IPS-18c (cell line): ENCODE measurements around the gene NCL.
"Not testable (repeated sequence)": the region's sequence is repeated elsewhere in the genome, so short reads cannot be mapped to it uniquely, and the experiment has no call there.

Source experiments
- H3K4me3 ChIP-seq: 2 replicates; pipeline ENCODE4 v1.7.0; 2013; ENCODE audit warnings: low read depth, mild to moderate bottlenecking, low read length, moderate library complexity; ENCODE audit not compliant: insufficient read depth
- H3K9me3 ChIP-seq: one replicate; pipeline ENCODE4 v1.6.1; 2013; ENCODE audit warnings: mild to moderate bottlenecking, low read length, moderate library complexity; ENCODE audit not compliant: control insufficient read depth, insufficient read depth

NCL gene

GRCh38 chr2:231472816-231473215 is 8.5 kb upstream of the NCL start:
- Histone ChIP-seq H3K4me3 (no peak overlapping the region), H3K9me3 (no peaks in the 10 kb centered on the region)

DNA sequence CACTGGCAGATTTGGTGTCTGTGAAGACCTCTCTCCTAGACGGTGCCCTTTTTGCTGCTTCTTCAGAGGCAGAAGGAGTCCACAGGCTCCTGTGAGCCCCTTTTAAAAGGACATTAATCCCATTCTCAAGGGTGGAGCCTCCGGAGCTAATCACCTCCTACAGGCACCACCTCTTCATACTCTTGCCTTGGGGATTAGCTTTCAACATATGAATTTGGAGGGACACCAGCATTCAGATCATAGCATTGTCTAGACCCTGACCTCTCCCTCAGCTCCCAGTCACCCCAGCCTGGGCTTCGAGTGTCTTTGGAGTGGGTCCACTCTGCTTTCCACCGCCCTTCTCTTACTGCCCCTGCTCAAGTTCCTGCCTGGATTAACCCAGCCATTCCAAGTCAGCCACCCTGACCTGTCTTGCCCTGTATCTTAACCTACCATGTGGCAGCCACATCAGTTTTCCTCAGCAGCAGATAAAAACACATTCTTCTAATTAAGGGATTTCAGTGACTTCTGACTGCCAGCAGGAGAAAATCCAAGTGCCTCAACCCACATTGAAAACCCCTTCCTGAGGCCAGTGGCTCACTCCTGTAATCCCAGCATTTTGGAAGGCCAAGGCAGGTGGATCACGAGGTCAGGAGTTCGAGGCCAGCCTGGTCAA is 6.1 kb upstream of the NCL start:
- Histone ChIP-seq H3K4me3 (no peak overlapping the region), H3K9me3 (no peaks in the 10 kb centered on the region)

DNA sequence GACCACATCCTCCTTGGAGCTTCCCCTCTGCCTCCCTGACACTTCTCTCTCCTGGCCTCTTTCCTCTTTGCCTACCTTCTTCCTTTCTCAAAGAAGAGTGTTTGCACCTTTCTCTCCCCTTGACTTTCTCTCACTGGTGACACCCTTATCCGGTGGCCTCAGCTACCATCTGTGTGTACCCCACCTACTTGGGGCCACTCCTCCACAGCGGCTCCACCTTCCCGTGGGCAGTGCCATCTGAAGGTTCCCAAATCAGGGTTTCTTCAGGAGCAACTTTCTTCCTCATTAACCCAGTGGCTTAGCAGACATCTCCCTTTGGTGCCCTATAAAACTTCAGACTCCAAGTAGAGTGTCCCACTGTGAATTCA is 5.3 kb upstream of the NCL start:
- H3K4me3 ChIP-seq, result no peak overlapping the region
- no peaks in the 10 kb centered on the region for H3K9me3 ChIP-seq

- Histone ChIP-seq H3K9me3 (no peaks in the 10 kb centered on the region), H3K4me3 (no peak overlapping the region)
These were observed 3.6 kb upstream of the NCL start for GRCh38 chr2:231467613-231468530.

DNA sequence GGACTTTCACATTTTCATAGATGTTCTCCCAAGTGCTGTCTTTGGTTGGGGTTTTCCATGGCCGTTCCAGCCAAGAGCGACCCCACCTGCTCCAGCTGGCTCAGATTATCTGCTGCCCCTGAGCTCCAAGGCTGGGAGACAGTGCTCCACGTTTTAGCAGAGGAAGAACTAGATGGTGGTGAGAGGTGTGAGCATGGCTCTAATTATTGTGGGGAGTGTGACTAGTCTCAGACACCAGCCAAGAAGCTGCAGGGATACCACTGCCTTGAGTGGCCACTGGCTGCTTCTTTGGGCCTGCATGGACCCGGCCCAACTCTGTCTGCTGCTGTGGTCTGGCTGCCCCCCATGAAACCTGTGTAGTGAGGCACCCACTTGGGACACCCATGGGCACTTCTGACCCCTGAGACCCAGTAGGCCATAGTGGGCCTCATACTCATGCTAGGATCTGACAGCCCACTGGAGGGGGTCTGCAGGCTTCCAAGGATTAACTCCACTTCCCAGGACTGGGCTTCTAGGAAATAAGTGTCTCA is 2.8 kb upstream of the NCL start:
- H3K9me3 ChIP-seq, result no peaks in the 10 kb centered on the region

DNA sequence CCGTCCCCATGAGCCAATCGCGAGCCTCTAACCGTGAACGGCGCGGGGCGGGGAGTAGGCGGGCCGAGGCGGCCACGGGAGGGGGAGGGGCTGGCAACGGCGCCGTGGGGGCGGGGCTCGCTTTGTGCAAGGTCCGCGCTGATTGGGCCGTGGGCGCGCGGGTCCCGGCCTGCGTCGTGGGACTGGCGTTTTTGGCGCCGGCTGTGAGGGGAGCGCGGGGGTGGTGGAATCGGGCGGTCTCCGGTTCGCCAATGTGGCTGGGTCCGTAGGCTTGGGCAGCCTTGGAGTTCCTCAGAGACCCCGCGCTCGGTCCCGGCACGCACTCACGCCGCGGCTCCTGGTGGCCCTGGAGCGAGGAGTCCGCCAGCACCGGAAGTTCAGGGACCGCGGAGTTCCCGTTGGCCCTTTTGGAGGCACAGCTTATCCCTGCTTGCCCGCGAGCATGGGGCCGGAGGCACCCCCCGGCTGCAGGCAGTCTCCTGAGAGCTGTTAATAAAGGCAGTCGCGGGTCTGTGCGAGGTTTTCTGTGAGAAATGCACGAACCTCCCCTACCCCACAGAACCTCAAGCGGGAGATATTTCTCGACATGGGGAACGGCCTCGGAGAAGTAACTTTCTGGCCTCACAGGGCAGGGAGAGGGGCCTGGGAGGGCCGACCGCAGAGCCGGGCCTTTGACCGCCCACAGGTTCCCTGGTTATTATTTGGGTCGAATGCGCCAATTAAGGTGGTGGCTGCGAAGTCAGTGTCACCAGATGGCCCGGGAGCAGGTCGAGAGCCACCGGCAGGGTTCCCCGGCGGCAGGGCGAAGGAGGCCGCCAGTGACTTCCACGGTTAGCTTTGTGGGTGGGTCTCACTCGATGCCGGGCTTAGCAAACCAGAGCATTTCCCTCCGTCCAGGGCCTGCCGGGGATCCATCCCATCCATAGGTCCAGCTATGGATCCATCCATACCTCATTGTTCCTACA is 574 bp upstream of the NCL start:
- peak overlapping the region; percentile 100 for H3K4me3 ChIP-seq
- H3K9me3 ChIP-seq, result no peaks in the 10 kb centered on the region

More for the DNA sequence above, 2.8 kb upstream of the NCL start:
- H3K4me3 ChIP-seq, result no peak overlapping the region

GRCh38 chr2:231462729-231463465 is 1.4 kb downstream of the NCL start:
- Histone ChIP-seq H3K9me3 (no peaks in the 10 kb centered on the region), H3K4me3 (peak overlapping the region; percentile 100)

DNA sequence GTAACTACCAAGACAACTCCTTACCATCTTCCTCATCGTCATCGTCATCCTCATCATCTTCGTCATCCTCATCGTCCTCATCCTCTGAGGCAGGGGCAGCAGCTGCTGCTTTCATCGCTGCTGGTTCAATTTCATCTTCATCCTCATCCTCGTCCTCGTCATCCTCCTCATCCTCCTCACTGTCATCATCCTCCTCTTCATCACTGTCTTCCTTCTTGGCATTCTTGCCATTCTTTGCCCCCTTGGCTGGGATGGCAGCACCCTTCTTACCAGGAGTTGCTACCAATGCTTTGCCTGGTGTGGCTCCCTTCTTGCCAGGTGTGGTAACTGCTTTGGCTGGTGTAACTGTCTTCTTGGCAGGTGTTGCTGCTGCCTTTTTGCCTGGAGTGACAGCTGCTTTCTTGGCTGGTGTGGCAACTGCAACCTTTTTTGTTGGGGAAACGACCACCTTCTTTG is 2.7 kb downstream of the NCL start:
- Histone ChIP-seq H3K4me3 (no peak overlapping the region), H3K9me3 (no peaks in the 10 kb centered on the region)

- H3K4me3 ChIP-seq, H3K9me3 ChIP-seq: not testable (repeated sequence)
These were observed 3.4 kb downstream of the NCL start for GRCh38 chr2:231460841-231461240.

- Histone ChIP-seq H3K4me3 (no peak overlapping the region), H3K9me3 (no peaks in the 10 kb centered on the region)
These were observed 4.0 kb downstream of the NCL start for GRCh38 chr2:231460073-231460835.

DNA sequence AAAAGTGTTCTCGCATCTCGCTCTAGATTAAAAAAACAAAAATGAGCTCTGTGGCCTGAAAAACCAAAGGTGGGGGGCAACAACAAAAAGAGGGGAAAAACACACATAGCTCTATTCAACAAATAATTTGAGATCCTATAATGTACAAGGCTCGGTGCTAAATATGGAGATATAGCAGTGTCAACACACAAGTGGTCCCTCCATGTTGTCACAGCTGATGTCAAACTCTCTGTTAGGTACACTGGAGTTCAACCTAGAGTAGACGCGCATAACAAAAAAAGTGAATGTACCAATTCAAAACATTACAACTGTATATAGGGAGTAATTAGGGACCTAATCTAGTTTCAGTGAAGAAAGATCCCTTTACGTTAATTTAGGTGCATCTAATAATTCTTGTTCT is 5.9 kb downstream of the NCL start:
- Histone ChIP-seq H3K4me3 (no peak overlapping the region), H3K9me3 (no peaks in the 10 kb centered on the region)

DNA sequence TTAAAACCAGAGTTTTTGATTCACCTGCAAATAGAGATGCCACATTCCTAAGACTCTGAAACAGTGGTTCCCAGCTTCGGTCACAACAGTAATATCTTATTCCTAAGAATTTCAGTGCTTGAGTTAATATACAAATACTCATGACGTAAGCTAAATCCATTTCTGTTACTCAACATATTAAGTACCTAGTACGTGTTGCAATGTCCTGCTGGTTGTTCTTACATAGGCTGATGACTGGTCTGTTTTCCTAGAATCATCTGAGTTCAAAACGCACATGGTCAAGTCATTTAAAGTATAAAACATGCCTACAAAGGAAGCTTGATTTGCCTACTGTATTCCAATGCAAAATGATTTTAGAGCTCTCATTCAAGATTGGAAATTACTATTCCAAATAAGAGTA is 7.2 kb downstream of the NCL start:
- no peaks in the 10 kb centered on the region for H3K9me3 ChIP-seq
- H3K4me3 ChIP-seq, result no peak overlapping the region

DNA sequence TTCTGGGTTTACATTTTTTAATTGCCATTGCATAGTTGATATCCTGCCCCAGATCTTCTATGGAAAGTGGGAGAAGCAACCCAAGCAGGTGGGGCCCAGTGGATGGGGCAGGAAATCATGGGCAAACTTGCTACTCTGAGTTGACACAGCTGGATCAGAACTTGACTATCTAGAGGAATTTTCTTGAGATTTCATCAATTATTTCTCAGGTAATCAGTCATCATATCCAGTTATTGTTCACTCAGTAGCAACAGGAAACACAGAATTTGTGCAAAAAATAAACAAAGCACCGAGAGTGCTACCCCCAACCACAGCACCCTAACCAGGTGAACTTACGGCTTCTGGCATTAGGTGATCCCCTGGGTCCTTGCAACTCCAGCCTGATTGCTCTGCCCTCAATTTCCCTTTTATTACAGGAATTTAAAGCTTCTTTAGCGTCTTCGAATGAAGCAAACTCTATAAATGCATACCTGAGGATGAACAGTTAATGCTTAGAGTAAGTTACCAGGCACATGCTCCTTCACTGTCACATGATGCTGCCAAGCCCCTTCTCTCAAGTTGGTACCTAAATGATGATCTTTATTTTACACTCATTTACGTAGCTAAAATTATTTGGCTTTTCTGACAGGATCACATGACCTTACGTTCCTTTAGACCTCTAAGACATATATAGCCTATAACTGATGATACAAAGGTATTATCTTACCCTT is 7.8 kb downstream of the NCL start:
- no peaks in the 10 kb centered on the region for H3K9me3 ChIP-seq
- H3K4me3 ChIP-seq, result no peak overlapping the region

DNA sequence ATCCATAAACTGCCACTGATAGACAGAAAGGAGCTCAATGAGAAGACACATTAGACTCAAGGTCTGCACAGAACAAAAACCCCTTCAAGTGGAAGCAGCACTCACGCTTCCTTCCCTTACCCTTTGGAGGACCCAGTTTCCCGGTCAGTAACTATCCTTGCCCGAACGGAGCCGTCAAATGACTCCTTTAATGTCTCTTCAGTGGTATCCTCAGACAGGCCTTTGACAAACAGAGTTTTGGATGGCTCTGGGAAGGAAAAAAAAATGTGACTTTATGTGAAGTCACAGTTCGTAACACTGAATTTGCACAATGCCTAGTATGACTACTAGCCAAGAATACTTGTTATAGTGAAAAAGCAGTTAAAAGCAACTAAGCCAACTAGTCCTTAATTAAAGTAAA is 8.4 kb downstream of the NCL start:
- Histone ChIP-seq H3K4me3 (no peak overlapping the region), H3K9me3 (no peaks in the 10 kb centered on the region)

DNA sequence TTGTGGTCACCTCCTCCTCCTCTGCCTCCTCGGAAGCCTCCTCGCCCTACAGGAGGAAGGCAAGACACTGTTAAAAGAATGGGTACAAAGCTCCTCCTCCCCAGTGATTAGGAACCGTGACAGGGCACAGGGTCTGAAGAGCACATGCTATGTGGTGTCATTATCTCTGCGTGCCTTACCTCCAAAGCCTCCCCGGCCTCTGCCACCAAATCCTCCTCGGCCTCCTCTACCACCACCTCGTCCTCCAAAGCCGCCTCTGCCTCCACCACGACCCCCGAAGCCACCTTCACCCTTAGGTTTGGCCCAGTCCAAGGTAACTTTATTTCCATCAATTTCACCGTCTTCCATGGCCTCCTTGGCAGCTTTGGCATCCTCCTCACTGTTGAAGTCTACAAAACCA is 9.1 kb downstream of the NCL start:
- Histone ChIP-seq H3K4me3 (no peak overlapping the region), H3K9me3 (no peaks in the 10 kb centered on the region)
